ENCODE results near the gene PCGF2.
"Not testable (repeated sequence)": the region's sequence is repeated elsewhere in the genome, so short reads cannot be mapped to it uniquely, and the experiment has no call there.

The PCGF2 gene

GRCh38 chr17:38748149-38748891 is at the start of gene PCGF2:
Gene PCGF2, minus strand, starts transcription at chr17:38748336. Its CDS starts 7,934 bp downstream, at chr17:38740402.
- DNase-seq = no peak

- DNase-seq = no peak
Measured at GRCh38 chr17:38797828-38798227, 49.7 kb upstream of the PCGF2 start.

- no peak for DNase-seq
Measured at GRCh38 chr17:38797158-38797490, 49.0 kb upstream of the PCGF2 start.

GRCh38 chr17:38796451-38797157 is 48.5 kb upstream of the PCGF2 start:
- no peak for DNase-seq

GRCh38 chr17:38794221-38794620 is 46.1 kb upstream of the PCGF2 start:
- no peak for DNase-seq

- DNase-seq = no peak
Measured at GRCh38 chr17:38791162-38791561, 43.0 kb upstream of the PCGF2 start.

- not testable (repeated sequence) for DNase-seq
Measured at GRCh38 chr17:38790148-38790707, 42.1 kb upstream of the PCGF2 start.

- no peak for DNase-seq
Measured at GRCh38 chr17:38789185-38789584, 41.0 kb upstream of the PCGF2 start.

- DNase-seq = not testable (repeated sequence)
Measured at GRCh38 chr17:38787999-38788398, 39.9 kb upstream of the PCGF2 start.

GRCh38 chr17:38786372-38786771 is 38.2 kb upstream of the PCGF2 start:
- no peak for DNase-seq

- no peak for DNase-seq
Measured at GRCh38 chr17:38783227-38783626, 35.1 kb upstream of the PCGF2 start.

- no peak for DNase-seq
Measured at GRCh38 chr17:38779965-38780752, 32.0 kb upstream of the PCGF2 start.

GRCh38 chr17:38777641-38778250 is 29.6 kb upstream of the PCGF2 start:
- DNase-seq = no peak

GRCh38 chr17:38773258-38773657 is 25.1 kb upstream of the PCGF2 start:
- no peak for DNase-seq

GRCh38 chr17:38768417-38768816 is 20.3 kb upstream of the PCGF2 start:
- no peak for DNase-seq

GRCh38 chr17:38766341-38766740 is 18.2 kb upstream of the PCGF2 start:
- DNase-seq = no peak

GRCh38 chr17:38762231-38762630 is 14.1 kb upstream of the PCGF2 start:
- no peak for DNase-seq

- DNase-seq = no peak
Measured at GRCh38 chr17:38761612-38762011, 13.5 kb upstream of the PCGF2 start.

- no peak for DNase-seq
Measured at GRCh38 chr17:38753071-38753506, 5.0 kb upstream of the PCGF2 start.

GRCh38 chr17:38752308-38753070 is 4.4 kb upstream of the PCGF2 start, which contains the start of gene PSMB3:
Gene PSMB3, plus strand, starts transcription at chr17:38752741. Its CDS starts 86 bp downstream, at chr17:38752827.
- DNase-seq = peak; percentile 99

- DNase-seq = peak; percentile 83
Measured at GRCh38 chr17:38751808-38752307, 3.7 kb upstream of the PCGF2 start.

All from CD4-positive, alpha-beta T cell treated with Interleukin-12 subunit alpha and Interleukin-12 subunit beta, for 1 hour (primary cell).